ENCODE results near the gene MATCAP1.

GRCh38 chr16:67196881-67197280 lies 13.1 kb upstream of the MATCAP1 start:
- TF ChIP-seq, protein P1, sequence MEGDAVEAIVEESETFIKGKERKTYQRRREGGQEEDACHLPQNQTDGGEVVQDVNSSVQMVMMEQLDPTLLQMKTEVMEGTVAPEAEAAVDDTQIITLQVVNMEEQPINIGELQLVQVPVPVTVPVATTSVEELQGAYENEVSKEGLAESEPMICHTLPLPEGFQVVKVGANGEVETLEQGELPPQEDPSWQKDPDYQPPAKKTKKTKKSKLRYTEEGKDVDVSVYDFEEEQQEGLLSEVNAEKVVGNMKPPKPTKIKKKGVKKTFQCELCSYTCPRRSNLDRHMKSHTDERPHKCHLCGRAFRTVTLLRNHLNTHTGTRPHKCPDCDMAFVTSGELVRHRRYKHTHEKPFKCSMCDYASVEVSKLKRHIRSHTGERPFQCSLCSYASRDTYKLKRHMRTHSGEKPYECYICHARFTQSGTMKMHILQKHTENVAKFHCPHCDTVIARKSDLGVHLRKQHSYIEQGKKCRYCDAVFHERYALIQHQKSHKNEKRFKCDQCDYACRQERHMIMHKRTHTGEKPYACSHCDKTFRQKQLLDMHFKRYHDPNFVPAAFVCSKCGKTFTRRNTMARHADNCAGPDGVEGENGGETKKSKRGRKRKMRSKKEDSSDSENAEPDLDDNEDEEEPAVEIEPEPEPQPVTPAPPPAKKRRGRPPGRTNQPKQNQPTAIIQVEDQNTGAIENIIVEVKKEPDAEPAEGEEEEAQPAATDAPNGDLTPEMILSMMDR (IDR thresholded peaks at IDR 0.05; ENCODE audit: low read depth, low read length, poor library complexity, severe bottlenecking) = no peak
- no peak for TF ChIP-seq EZH2phosphoT487 (IDR thresholded peaks at IDR 0.05; ENCODE audit: borderline replicate concordance, low read length)
